ENCODE data around the gene RNF113B.

RNF113B gene

DNA sequence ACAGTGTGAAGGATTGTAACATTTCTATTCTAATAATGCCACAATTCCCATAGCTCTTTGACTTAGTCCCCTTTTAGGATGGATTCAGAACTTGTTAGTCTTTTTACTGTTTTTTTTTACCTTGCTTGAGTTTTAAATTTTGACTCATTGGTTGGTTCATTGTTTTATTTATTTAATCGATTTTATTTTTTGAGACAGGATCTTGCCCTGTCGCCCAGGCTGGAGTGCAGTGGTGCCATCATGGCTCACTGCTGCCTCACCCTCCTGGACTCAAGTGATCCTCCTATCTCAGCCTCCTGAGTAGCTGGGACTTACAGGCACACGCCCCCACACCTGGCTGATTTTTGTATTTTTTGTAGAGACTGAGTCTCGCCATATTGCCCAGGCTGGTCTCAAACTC is 5.1 kb upstream of the RNF113B start:
- no peak overlapping the region for H3K27ac ChIP-seq (ENCODE audit: low read depth, low read length)
- H3K4me3 ChIP-seq (ENCODE audit: low read length): no peak overlapping the region
- H3K36me3 ChIP-seq (ENCODE audit: control insufficient read depth, insufficient read depth, low read length): no peaks in the 10 kb centered on the region
- H3K4me1 ChIP-seq (ENCODE audit: control insufficient read depth, insufficient read depth, low read length): peaks cover 3% of the 10 kb centered on the region
- no peak overlapping the region for H3K9ac ChIP-seq (ENCODE audit: low read length)
- H3K27me3 ChIP-seq (ENCODE audit: control insufficient read depth, insufficient read depth, low read length): no peaks in the 10 kb centered on the region

- Histone ChIP-seq H3K36me3 (ENCODE audit: control insufficient read depth, insufficient read depth, low read length) (no peaks in the 10 kb centered on the region), H3K9ac (ENCODE audit: low read length) (no peak overlapping the region), H3K27me3 (ENCODE audit: control insufficient read depth, insufficient read depth, low read length) (no peaks in the 10 kb centered on the region), H3K4me3 (ENCODE audit: low read length) (no peak overlapping the region), H3K27ac (ENCODE audit: low read depth, low read length) (no peak overlapping the region), H3K4me1 (ENCODE audit: control insufficient read depth, insufficient read depth, low read length) (peaks cover 2% of the 10 kb centered on the region)
Measured at GRCh38 chr13:98181111-98181815, 4.2 kb upstream of the RNF113B start.

DNA sequence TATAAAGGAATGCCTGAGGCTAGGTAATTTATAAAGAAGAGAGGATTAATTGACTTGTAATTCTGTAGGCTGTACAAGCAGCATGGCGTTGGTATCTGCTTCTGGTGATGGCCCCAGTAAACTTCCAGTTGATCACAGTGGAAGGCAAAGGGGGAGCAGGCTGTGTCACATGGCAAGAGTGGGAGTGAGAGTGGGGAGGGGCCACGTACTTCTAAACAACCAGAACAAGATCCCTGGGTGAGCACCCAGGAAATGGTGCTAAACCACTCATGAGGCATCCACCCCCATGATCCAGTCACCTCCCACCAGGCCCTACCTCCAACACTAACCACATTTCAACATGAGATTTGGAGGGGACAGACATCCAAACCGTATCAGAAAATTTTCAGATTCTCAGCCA is 3.0 kb upstream of the RNF113B start:
- H3K4me1 ChIP-seq (ENCODE audit: control insufficient read depth, insufficient read depth, low read length): peaks cover 2% of the 10 kb centered on the region
- H3K4me3 ChIP-seq (ENCODE audit: low read length): no peak overlapping the region
- no peak overlapping the region for H3K27ac ChIP-seq (ENCODE audit: low read depth, low read length)
- no peak overlapping the region for H3K9ac ChIP-seq (ENCODE audit: low read length)
- no peaks in the 10 kb centered on the region for H3K27me3 ChIP-seq (ENCODE audit: control insufficient read depth, insufficient read depth, low read length)
- H3K36me3 ChIP-seq (ENCODE audit: control insufficient read depth, insufficient read depth, low read length): no peaks in the 10 kb centered on the region

DNA sequence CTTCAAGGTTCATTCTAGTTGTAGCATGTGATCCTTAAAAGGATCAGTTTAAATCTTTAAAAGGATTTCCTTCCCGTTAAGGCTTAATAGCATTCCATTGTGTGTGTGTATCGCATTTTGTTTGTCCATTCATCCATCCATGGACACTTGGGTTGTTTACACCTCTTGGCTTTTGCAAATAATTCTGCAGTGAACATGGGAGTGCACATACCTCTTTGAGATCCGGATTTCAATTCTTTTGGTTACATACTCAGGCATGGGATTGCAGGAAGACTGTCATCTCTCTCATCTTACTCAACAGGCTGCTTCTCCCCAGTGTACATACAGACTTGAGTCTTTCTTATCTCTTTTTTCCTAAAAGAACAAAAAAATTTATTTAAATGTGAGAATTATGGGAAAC is 1.2 kb downstream of the RNF113B start:
- Histone ChIP-seq H3K36me3 (ENCODE audit: control insufficient read depth, insufficient read depth, low read length) (no peaks in the 10 kb centered on the region), H3K27me3 (ENCODE audit: control insufficient read depth, insufficient read depth, low read length) (no peaks in the 10 kb centered on the region), H3K27ac (ENCODE audit: low read depth, low read length) (no peak overlapping the region), H3K4me1 (ENCODE audit: control insufficient read depth, insufficient read depth, low read length) (peaks cover 28% of the 10 kb centered on the region), H3K9ac (ENCODE audit: low read length) (no peak overlapping the region), H3K4me3 (ENCODE audit: low read length) (no peak overlapping the region)

DNA sequence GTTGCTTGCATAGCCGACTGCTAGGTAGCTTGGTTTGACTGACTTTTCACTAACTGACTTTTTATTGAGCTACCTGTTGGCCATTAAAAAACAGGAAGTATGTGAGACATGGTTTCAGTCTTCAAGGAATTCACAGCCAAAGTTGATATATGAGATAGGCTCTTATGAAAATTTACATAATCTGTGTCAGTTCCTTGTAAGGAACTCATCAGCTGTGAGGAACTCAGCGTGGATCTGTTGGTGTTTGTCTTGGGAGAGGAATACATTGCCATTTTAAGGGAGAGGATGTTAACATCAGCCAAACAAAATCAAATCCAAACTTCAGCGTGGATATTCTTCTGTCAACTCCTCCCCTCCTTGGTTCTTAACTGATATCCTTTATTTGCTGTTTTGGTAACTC is 2.0 kb downstream of the RNF113B start:
- Histone ChIP-seq H3K27ac (ENCODE audit: low read depth, low read length) (no peak overlapping the region), H3K4me3 (ENCODE audit: low read length) (no peak overlapping the region), H3K9ac (ENCODE audit: low read length) (no peak overlapping the region), H3K4me1 (ENCODE audit: control insufficient read depth, insufficient read depth, low read length) (peaks cover 28% of the 10 kb centered on the region), H3K36me3 (ENCODE audit: control insufficient read depth, insufficient read depth, low read length) (no peaks in the 10 kb centered on the region), H3K27me3 (ENCODE audit: control insufficient read depth, insufficient read depth, low read length) (no peaks in the 10 kb centered on the region)

- Histone ChIP-seq H3K4me3 (ENCODE audit: low read length) (no peak overlapping the region), H3K9ac (ENCODE audit: low read length) (no peak overlapping the region), H3K27me3 (ENCODE audit: control insufficient read depth, insufficient read depth, low read length) (no peaks in the 10 kb centered on the region), H3K27ac (ENCODE audit: low read depth, low read length) (peak overlapping the region; percentile 64), H3K36me3 (ENCODE audit: control insufficient read depth, insufficient read depth, low read length) (no peaks in the 10 kb centered on the region), H3K4me1 (ENCODE audit: control insufficient read depth, insufficient read depth, low read length) (peaks cover 28% of the 10 kb centered on the region)
Measured at GRCh38 chr13:98174307-98174706, 2.8 kb downstream of the RNF113B start.

GRCh38 chr13:98173431-98174152 is 3.5 kb downstream of the RNF113B start:
- H3K36me3 ChIP-seq (ENCODE audit: control insufficient read depth, insufficient read depth, low read length): no peaks in the 10 kb centered on the region
- H3K27ac ChIP-seq (ENCODE audit: low read depth, low read length): peak overlapping the region; percentile 64
- H3K27me3 ChIP-seq (ENCODE audit: control insufficient read depth, insufficient read depth, low read length): no peaks in the 10 kb centered on the region
- H3K9ac ChIP-seq (ENCODE audit: low read length): no peak overlapping the region
- peak overlapping the region; percentile 50 for H3K4me3 ChIP-seq (ENCODE audit: low read length)
- H3K4me1 ChIP-seq (ENCODE audit: control insufficient read depth, insufficient read depth, low read length): peaks cover 28% of the 10 kb centered on the region

- Histone ChIP-seq H3K4me1 (ENCODE audit: control insufficient read depth, insufficient read depth, low read length) (peaks cover 28% of the 10 kb centered on the region), H3K36me3 (ENCODE audit: control insufficient read depth, insufficient read depth, low read length) (no peaks in the 10 kb centered on the region), H3K27ac (ENCODE audit: low read depth, low read length) (peak overlapping the region; percentile 64), H3K27me3 (ENCODE audit: control insufficient read depth, insufficient read depth, low read length) (no peaks in the 10 kb centered on the region), H3K9ac (ENCODE audit: low read length) (no peak overlapping the region), H3K4me3 (ENCODE audit: low read length) (no peak overlapping the region)
Measured at GRCh38 chr13:98172590-98173422, 4.3 kb downstream of the RNF113B start.

DNA sequence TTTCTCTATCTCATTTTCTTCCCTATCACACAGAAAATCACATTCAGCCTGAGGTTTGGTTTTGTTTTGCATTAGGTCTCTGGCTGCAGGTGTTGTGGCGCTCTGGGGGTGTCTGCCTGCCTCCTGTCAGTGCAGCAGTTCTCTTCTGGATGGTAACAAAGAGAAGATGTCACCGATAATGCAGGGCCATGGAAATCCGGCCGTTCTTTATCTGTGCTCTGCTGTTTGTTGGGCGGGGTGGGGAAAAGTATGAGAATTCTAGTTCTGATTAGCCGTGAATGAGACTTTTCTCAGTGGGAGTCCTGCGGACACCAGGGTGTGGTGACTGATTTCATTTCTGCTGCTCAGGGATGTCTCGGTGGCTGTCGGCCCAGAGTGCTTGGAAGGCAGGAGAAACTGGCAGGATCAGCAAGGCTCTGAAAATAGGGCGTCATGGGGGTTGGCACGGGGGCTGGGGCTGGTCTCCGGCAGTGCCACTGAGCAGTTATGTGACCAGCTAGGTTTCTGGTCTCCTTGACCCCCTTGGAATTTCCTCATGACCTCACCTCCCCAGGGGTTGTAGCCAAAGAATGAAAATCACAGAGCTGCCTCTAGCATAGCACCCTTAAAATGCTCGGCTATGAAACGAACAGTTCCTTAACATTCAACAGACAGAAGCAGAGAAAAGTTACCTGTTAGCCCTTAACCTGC is 5.0 kb downstream of the RNF113B start:
- no peaks in the 10 kb centered on the region for H3K36me3 ChIP-seq (ENCODE audit: control insufficient read depth, insufficient read depth, low read length)
- no peak overlapping the region for H3K9ac ChIP-seq (ENCODE audit: low read length)
- H3K4me3 ChIP-seq (ENCODE audit: low read length): peak overlapping the region; percentile 1
- peak overlapping the region; percentile 64 for H3K27ac ChIP-seq (ENCODE audit: low read depth, low read length)
- H3K27me3 ChIP-seq (ENCODE audit: control insufficient read depth, insufficient read depth, low read length): no peaks in the 10 kb centered on the region
- peaks cover 28% of the 10 kb centered on the region for H3K4me1 ChIP-seq (ENCODE audit: control insufficient read depth, insufficient read depth, low read length)

DNA sequence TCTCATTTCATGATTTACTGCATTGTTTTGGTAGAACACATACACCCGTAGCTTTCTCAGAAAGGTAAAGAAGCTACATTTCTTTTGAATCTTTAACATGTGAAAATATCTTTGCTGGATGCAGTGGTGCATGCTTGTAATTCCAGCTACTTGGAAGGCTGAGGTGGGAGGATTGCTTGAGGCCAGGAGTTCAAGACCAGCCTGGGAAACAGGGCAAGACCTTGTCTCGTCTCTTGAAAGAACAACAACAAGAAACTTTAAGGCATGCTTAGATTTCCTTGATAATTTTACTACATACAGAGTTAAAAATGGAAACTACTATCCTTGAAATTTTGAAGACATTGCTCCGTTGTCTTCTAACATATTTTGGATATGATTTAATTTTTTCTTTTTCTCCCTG is 7.7 kb downstream of the RNF113B start:
- peaks cover 23% of the 10 kb centered on the region for H3K4me1 ChIP-seq (ENCODE audit: control insufficient read depth, insufficient read depth, low read length)
- no peaks in the 10 kb centered on the region for H3K36me3 ChIP-seq (ENCODE audit: control insufficient read depth, insufficient read depth, low read length)
- H3K27me3 ChIP-seq (ENCODE audit: control insufficient read depth, insufficient read depth, low read length): no peaks in the 10 kb centered on the region
- H3K9ac ChIP-seq (ENCODE audit: low read length): no peak overlapping the region
- H3K4me3 ChIP-seq (ENCODE audit: low read length): no peak overlapping the region
- H3K27ac ChIP-seq (ENCODE audit: low read depth, low read length): no peak overlapping the region

DNA sequence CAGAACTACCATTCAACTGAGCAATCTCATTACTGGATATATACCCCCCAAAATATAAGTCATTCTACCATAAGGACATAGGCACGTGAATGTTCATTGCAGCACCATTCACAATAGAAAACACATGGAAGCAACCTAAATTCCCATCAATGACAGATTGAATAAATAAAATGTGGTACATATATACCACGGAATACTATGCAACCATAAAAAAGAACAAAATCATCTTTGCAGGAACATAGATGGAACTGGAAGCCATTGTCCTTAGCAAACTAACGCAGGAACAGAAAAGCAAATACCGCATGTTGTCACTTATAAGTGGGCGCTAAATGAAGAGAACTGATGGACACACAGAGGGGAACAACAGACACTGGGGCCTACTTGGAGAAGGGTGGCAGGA is 14.1 kb downstream of the RNF113B start:
- no peak overlapping the region for H3K9ac ChIP-seq (ENCODE audit: low read length)
- H3K27ac ChIP-seq (ENCODE audit: low read depth, low read length): no peak overlapping the region
- H3K27me3 ChIP-seq (ENCODE audit: control insufficient read depth, insufficient read depth, low read length): no peaks in the 10 kb centered on the region
- no peaks in the 10 kb centered on the region for H3K36me3 ChIP-seq (ENCODE audit: control insufficient read depth, insufficient read depth, low read length)
- no peaks in the 10 kb centered on the region for H3K4me1 ChIP-seq (ENCODE audit: control insufficient read depth, insufficient read depth, low read length)
- no peak overlapping the region for H3K4me3 ChIP-seq (ENCODE audit: low read length)
